Common myeloid progenitor, CD34-positive (primary cell): ENCODE results near the gene C1orf210.

ENCODE experiments used
- CTCF ChIA-PET: fragments of 350-600 bp; sonication (Branson Sonifier 250); formaldehyde crosslinking; loops from one replicate; lab custom pipeline; 2021; ENCODE audit warnings: antibody characterized with exemption; lab: Charles Lee
- POLR2A ChIA-PET: fragments of 350-600 bp; sonication (Branson Sonifier 250); formaldehyde crosslinking; loops from one replicate; lab custom pipeline; 2021; ENCODE audit warnings: antibody characterized with exemption; lab: Charles Lee
- DNase-seq, 3 donors: peaks; one replicate each; pipeline versions ENCODE4 v3.0.0 to v3.0.0-alpha.2; 2013
- H3K27ac ChIP-seq, 2 experiments: 1 replicate in 1 of 2; 2 replicates in 1 of 2; pipeline ENCODE4 v1.7.0; 2013; ENCODE audit warnings: inconsistent platforms in 2 of 2, low read length in 2 of 2, mild to moderate bottlenecking in 2 of 2, low read depth in 1 of 2, moderate library complexity in 1 of 2; ENCODE audit not compliant: severe bottlenecking in 2 of 2, insufficient read depth in 1 of 2, poor library complexity in 1 of 2
- H3K27me3 ChIP-seq, 5 experiments: replicated peaks in 2 of 5; 1 replicate in 3 of 5; 2 replicates in 2 of 5; pipeline versions ENCODE4 v1.6.1 to v1.7.0; 2013; ENCODE audit warnings: low read length in 4 of 5, mild to moderate bottlenecking in 2 of 5, moderate library complexity in 2 of 5, inconsistent platforms in 1 of 5; ENCODE audit not compliant: insufficient read depth in 5 of 5, control insufficient read depth in 4 of 5
- H3K36me3 ChIP-seq, 4 experiments: 1 replicate in 2 of 4; 2 replicates in 2 of 4; pipeline versions ENCODE4 v1.6.1 to v1.7.0; 2013; ENCODE audit warnings: low read length in 3 of 4, control low read depth in 1 of 4, mild to moderate bottlenecking in 1 of 4; ENCODE audit not compliant: control insufficient read depth in 4 of 4, insufficient read depth in 4 of 4
- H3K4me1 ChIP-seq, 4 experiments: 1 replicate in 3 of 4; 2 replicates in 1 of 4; pipeline versions ENCODE4 v1.6.1 to v1.7.1; 2013; ENCODE audit warnings: low read length in 3 of 4, mild to moderate bottlenecking in 3 of 4, control low read depth in 1 of 4, inconsistent platforms in 1 of 4, moderate library complexity in 1 of 4; ENCODE audit not compliant: control insufficient read depth in 4 of 4, insufficient read depth in 4 of 4; ENCODE audit errors: control extremely low read depth in 1 of 4
- H3K4me3 ChIP-seq, 7 experiments: 1 replicate in 4 of 7; 2 replicates in 3 of 7; pipeline versions ENCODE4 v1.5.1 to v1.7.0; 2013; ENCODE audit warnings: mild to moderate bottlenecking in 7 of 7, low read length in 6 of 7, moderate library complexity in 6 of 7, inconsistent platforms in 2 of 7, low read depth in 2 of 7, control low read depth in 1 of 7; ENCODE audit not compliant: insufficient read depth in 4 of 7, control insufficient read depth in 1 of 7; ENCODE audit errors: extremely low read depth in 1 of 7
- H3K9me3 ChIP-seq, 5 experiments: 1 replicate in 4 of 5; 2 replicates in 1 of 5; pipeline versions ENCODE4 v1.6.1 to v1.7.1; 2013; ENCODE audit warnings: low read length in 4 of 5, mild to moderate bottlenecking in 2 of 5, inconsistent platforms in 1 of 5, low read depth in 1 of 5, moderate library complexity in 1 of 5; ENCODE audit not compliant: control insufficient read depth in 4 of 5, insufficient read depth in 2 of 5; ENCODE audit errors: control extremely low read depth in 1 of 5
- WGBS: methylation state at CpG from one replicate; pipeline ENCODE4 v1.1.5; 2013; ENCODE audit not compliant: insufficient coverage; 5-methylcytosine and 5-hydroxymethylcytosine counted together

Gene C1orf210

GRCh38 chr1:43234267-43234666 lies 51.1 kb downstream of the C1orf210 start:
- peaks cover 4 to 12% (median 9%) of the 10 kb centered on the region in 4 experiments for H3K4me1 ChIP-seq
- ChIA-PET CTCF (interaction anchor here (0.9 to 1.4 kb wide), 2 partner anchors 143 to 181 kb away, joined by 3 read pairs; no protein-coding TSS in a partner anchor), POLR2A (no interaction called here)
- no peaks in the 10 kb centered on the region for H3K9me3 ChIP-seq
- no peak overlapping the region for H3K27ac ChIP-seq
- no peaks in the 10 kb centered on the region for H3K36me3 ChIP-seq
- over 99% methylated on average over 17 of the region's 17 CpGs for WGBS
- H3K27me3 ChIP-seq = no peaks in the 10 kb centered on the region
- no peak for DNase-seq
- no peak overlapping the region for H3K4me3 ChIP-seq

GRCh38 chr1:43233631-43234030 lies 51.8 kb downstream of the C1orf210 start:
- Histone ChIP-seq H3K4me1 (peaks cover 1 to 6% (median 5%) of the 10 kb centered on the region in 4 experiments), H3K36me3 (no peaks in the 10 kb centered on the region), H3K4me3 (no peak overlapping the region), H3K27ac (no peak overlapping the region), H3K9me3 (no peaks in the 10 kb centered on the region), H3K27me3 (no peaks in the 10 kb centered on the region)
- DNase-seq = no peak
- POLR2A ChIA-PET = no interaction called here
- WGBS = 91% methylated on average over 5 of the region's 5 CpGs
- CTCF ChIA-PET = interaction anchor here (0.7 to 2.2 kb wide), 3 partner anchors 10 to 181 kb away, joined by 3 to 10 read pairs (median 4); no protein-coding TSS in a partner anchor

- no peak for DNase-seq
- ChIA-PET POLR2A (no interaction called here), CTCF (interaction anchor here (1.1 to 2.2 kb wide), 3 partner anchors 48 to 182 kb away, joined by 3 to 10 read pairs (median 3); no protein-coding TSS in a partner anchor)
- no peak overlapping the region for H3K4me3 ChIP-seq
- H3K27ac ChIP-seq = no peak overlapping the region
- no peaks in the 10 kb centered on the region for H3K9me3 ChIP-seq
- H3K4me1 ChIP-seq = peaks cover 0 to 4% (median 2%) of the 10 kb centered on the region in 4 experiments
- no peaks in the 10 kb centered on the region for H3K27me3 ChIP-seq
- 91% methylated on average over 3 of the region's 4 CpGs for WGBS
- H3K36me3 ChIP-seq = no peaks in the 10 kb centered on the region
Measured at GRCh38 chr1:43232482-43232881, 52.9 kb downstream of the C1orf210 start.

GRCh38 chr1:43232074-43232473 lies 53.3 kb downstream of the C1orf210 start:
- 79% methylated on average over 3 of the region's 4 CpGs for WGBS
- Histone ChIP-seq H3K4me3 (no peak overlapping the region), H3K4me1 (peaks cover 0 to 8% (median 2%) of the 10 kb centered on the region in 4 experiments), H3K9me3 (no peaks in the 10 kb centered on the region), H3K27ac (no peak overlapping the region), H3K27me3 (no peaks in the 10 kb centered on the region), H3K36me3 (no peaks in the 10 kb centered on the region)
- ChIA-PET CTCF (interaction anchor here (1.1 to 4.3 kb wide), 5 partner anchors 10 to 183 kb away, joined by 3 to 13 read pairs (median 3); partner anchors contain the start of gene CDC20), POLR2A (no interaction called here)
- no peak for DNase-seq
